HL-60 (cell line): Measurements from ENCODE around the gene SUSD1.

Experiments
- DNase-seq, 2 experiments: peaks; one replicate each; pipeline ENCODE4 v3.0.0-alpha.2; 2010 to 2020; ENCODE audit warnings: low read depth in 1 of 2, low spot score in 1 of 2
- H3K27ac ChIP-seq: fragments of 250-450 bp; sonication (Bioruptor Pico); replicated peaks from 2 replicates; pipeline ENCODE4 v1.5.1; 2020; ENCODE audit warnings: mild to moderate bottlenecking, moderate library complexity
- H3K27me3 ChIP-seq: fragments of 250-450 bp; sonication (Bioruptor Pico); 2 replicates; pipeline ENCODE4 v1.5.1; 2021; ENCODE audit warnings: mild to moderate bottlenecking, moderate library complexity; ENCODE audit not compliant: insufficient read depth, poor library complexity, severe bottlenecking
- H3K4me3 ChIP-seq: replicated peaks from 2 replicates; pipeline ENCODE4 v1.5.1; 2011; ENCODE audit warnings: mild to moderate bottlenecking, control low read depth, low read length; ENCODE audit not compliant: insufficient read depth
- CTCF ChIP-seq: IDR thresholded peaks from one replicate; pipeline ENCODE4 v1.5.1; 2011; ENCODE audit warnings: low read length, control low read depth, inconsistent platforms; ENCODE audit not compliant: insufficient read depth
- GABPA ChIP-seq: IDR thresholded peaks from 2 replicates; pipeline ENCODE4 v1.6.1; 2012; ENCODE audit warnings: low read depth
- POLR2AphosphoS5 ChIP-seq: IDR thresholded peaks from 2 replicates; pipeline ENCODE4 v1.6.1; 2012; ENCODE audit warnings: low read depth
- REST ChIP-seq: IDR thresholded peaks from 2 replicates; pipeline ENCODE4 v1.6.1; 2012; ENCODE audit warnings: low read depth; ENCODE audit not compliant: insufficient replicate concordance
- SPI1 ChIP-seq: IDR thresholded peaks from 2 replicates; pipeline ENCODE4 v1.6.1; 2012; ENCODE audit warnings: low read depth, mild to moderate bottlenecking, borderline replicate concordance

SUSD1 gene

GRCh38 chr9:112048924-112049691, 126.0 kb downstream of the SUSD1 start:
- no peak overlapping the region for H3K4me3 ChIP-seq

GRCh38 chr9:112047538-112048066, 127.5 kb downstream of the SUSD1 start:
- TF ChIP-seq CTCF (no peak), POLR2AphosphoS5 (no peak), SPI1 (no peak), REST (no peak), GABPA (no peak)
- H3K27me3 ChIP-seq = no peaks in the 10 kb centered on the region
- no peak overlapping the region for H3K27ac ChIP-seq
- no peak overlapping the region for H3K4me3 ChIP-seq
- no peak for DNase-seq

More at GRCh38 chr9:112048924-112049691, 126.0 kb downstream of the SUSD1 start:
- TF ChIP-seq POLR2AphosphoS5 = no peak
- TF ChIP-seq GABPA = no peak
- TF ChIP-seq REST = no peak
- TF ChIP-seq SPI1 = no peak
- no peak for TF ChIP-seq CTCF
- DNase-seq = no peak
- no peak overlapping the region for H3K27ac ChIP-seq
- no peaks in the 10 kb centered on the region for H3K27me3 ChIP-seq

- no peak for DNase-seq
- Histone ChIP-seq H3K4me3 (no peak overlapping the region), H3K27me3 (no peaks in the 10 kb centered on the region), H3K27ac (no peak overlapping the region)
- no peak for TF ChIP-seq SPI1
- TF ChIP-seq CTCF = no peak
- TF ChIP-seq POLR2AphosphoS5 = no peak
- TF ChIP-seq REST = no peak
- TF ChIP-seq GABPA = no peak
Observed at GRCh38 chr9:112046181-112046580, 128.9 kb downstream of the SUSD1 start.
